ENCODE results near the gene DLGAP4.

DNA sequence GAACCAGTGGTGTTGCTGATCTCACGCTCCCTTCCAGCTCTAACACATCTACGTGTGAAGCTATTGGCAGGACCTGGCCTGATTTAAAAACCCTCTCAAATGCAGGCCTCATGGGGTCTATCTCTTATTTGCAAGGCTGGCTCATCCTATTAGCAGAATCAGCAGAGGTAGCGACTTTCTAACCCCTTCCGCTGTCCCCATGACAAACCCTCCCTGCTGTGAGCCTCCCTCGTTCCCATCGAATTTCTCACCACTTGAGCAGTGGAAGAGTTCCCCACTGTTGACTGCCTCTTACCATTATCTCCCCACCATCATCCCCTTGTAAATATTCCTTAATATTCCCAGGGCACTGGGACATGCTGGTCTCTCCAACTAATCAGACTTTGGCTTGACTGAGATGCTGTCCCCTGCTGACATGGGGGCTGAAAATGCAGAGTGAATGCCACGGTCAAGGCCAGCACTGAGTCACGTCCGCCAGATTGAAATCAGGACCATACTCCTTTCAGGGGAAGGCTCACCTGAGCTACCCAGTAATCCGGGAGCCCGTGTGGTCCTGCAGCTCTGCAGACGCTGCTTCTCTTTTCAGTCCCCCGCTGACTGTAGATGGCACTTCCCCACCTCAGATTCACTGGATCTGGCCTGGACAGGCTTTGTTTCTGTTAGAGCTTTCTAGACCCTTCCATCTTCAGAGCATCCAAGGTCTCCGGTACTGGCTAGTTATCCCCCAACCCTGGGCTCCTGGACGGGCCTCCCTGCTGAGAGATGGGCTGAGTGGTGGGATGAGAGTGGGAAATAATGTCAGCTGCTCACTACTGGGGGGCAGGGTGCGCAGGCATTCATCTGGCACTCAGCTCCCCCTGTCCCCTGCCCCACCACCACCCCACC lies 46.7 kb upstream of the DLGAP4 start:
- TF ChIP-seq, protein P1, sequence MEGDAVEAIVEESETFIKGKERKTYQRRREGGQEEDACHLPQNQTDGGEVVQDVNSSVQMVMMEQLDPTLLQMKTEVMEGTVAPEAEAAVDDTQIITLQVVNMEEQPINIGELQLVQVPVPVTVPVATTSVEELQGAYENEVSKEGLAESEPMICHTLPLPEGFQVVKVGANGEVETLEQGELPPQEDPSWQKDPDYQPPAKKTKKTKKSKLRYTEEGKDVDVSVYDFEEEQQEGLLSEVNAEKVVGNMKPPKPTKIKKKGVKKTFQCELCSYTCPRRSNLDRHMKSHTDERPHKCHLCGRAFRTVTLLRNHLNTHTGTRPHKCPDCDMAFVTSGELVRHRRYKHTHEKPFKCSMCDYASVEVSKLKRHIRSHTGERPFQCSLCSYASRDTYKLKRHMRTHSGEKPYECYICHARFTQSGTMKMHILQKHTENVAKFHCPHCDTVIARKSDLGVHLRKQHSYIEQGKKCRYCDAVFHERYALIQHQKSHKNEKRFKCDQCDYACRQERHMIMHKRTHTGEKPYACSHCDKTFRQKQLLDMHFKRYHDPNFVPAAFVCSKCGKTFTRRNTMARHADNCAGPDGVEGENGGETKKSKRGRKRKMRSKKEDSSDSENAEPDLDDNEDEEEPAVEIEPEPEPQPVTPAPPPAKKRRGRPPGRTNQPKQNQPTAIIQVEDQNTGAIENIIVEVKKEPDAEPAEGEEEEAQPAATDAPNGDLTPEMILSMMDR (IDR thresholded peaks at IDR 0.05): no peak
- TF ChIP-seq POLR2A (IDR thresholded peaks at IDR 0.05) (no peak), EP300 (IDR thresholded peaks at IDR 0.05) (no peak)

All from stomach (tissue), 4 donors.